OCI-LY7 (cell line): Measurements from ENCODE around the gene HES4. TPM values are rescaled to one million over a fixed set of nuclear protein-coding genes. Genes with fewer than 3 reads are reported as not detected.

Experiments
- BruUV-seq: library from RNA; stranded (reverse); fragments of 400-500 nt; replicated peaks from 2 replicates; lab custom pipeline; 2021; lab: Mats Ljungman, UMichigan
- CTCF ChIA-PET: fragments of 300-600 bp; sonication (Branson Sonifier 250); formaldehyde crosslinking; loops from one replicate; lab custom pipeline; 2022; ENCODE audit warnings: antibody characterized with exemption; ENCODE audit not compliant: unreplicated experiment; lab: Charles Lee
- POLR2A ChIA-PET: fragments of 300-600 bp; sonication (Branson Sonifier 250); formaldehyde crosslinking; loops from one replicate; lab custom pipeline; 2022; ENCODE audit warnings: antibody characterized with exemption; lab: Charles Lee
- DNase-seq: peaks from one replicate; pipeline ENCODE4 v3.0.0-alpha.2; 2015; ENCODE audit warnings: low spot score
- H2AFZ ChIP-seq: fragments of 200-600 bp; sonication (generic), shearing (Covaris generic); 2 replicates; pipeline ENCODE4 v1.6.1; 2014; ENCODE audit warnings: mild to moderate bottlenecking, antibody characterized with exemption, low read length, moderate library complexity
- H3K27ac ChIP-seq: fragments of 200-600 bp; sonication (generic); 2 replicates; pipeline ENCODE4 v1.5.1; 2014; ENCODE audit warnings: mixed run types, low read depth, mild to moderate bottlenecking, moderate library complexity, low read length, inconsistent platforms; ENCODE audit not compliant: poor library complexity, severe bottlenecking
- H3K36me3 ChIP-seq: fragments of 200-600 bp; sonication (generic); 2 replicates; pipeline ENCODE4 v1.6.1; 2014; ENCODE audit warnings: mild to moderate bottlenecking, antibody characterized with exemption, low read length, moderate library complexity, mixed read lengths; ENCODE audit not compliant: insufficient read depth
- H3K4me1 ChIP-seq: fragments of 200-600 bp; sonication (generic); 2 replicates; pipeline ENCODE4 v1.5.1; 2014; ENCODE audit warnings: mild to moderate bottlenecking, low read length; ENCODE audit not compliant: insufficient read depth, poor library complexity, severe bottlenecking
- H3K4me2 ChIP-seq: fragments of 200-600 bp; sonication (generic); 2 replicates; pipeline ENCODE4 v1.6.1; 2014; ENCODE audit warnings: mild to moderate bottlenecking, low read length
- H3K4me3 ChIP-seq: fragments of 200-600 bp; sonication (generic); 2 replicates; pipeline ENCODE4 v1.5.1; 2014; ENCODE audit warnings: mild to moderate bottlenecking, low read depth, low read length; ENCODE audit not compliant: poor library complexity, severe bottlenecking
- H3K79me2 ChIP-seq: fragments of 200-600 bp; sonication (generic); 2 replicates; pipeline ENCODE4 v1.6.1; 2016; ENCODE audit warnings: low read depth, mild to moderate bottlenecking, low read length, moderate library complexity, mixed read lengths; ENCODE audit not compliant: insufficient read depth
- H3K9me2 ChIP-seq: fragments of 200-600 bp; sonication (generic); 2 replicates; pipeline ENCODE4 v1.6.1; 2016; ENCODE audit warnings: mild to moderate bottlenecking, low read length, mixed read lengths; ENCODE audit not compliant: insufficient read depth
- H3K9me3 ChIP-seq: fragments of 200-600 bp; sonication (generic); 2 replicates; pipeline ENCODE4 v1.6.1; 2014; ENCODE audit warnings: mild to moderate bottlenecking, mixed run types, low read length, mixed read lengths
- H4K20me1 ChIP-seq: fragments of 200-600 bp; sonication (generic); 2 replicates; pipeline ENCODE4 v1.6.1; 2014; ENCODE audit warnings: mild to moderate bottlenecking, antibody characterized with exemption, low read length, moderate library complexity, mixed read lengths; ENCODE audit not compliant: insufficient read depth
- EZH2phosphoT487 ChIP-seq: fragments of 200-600 bp; sonication (generic); IDR thresholded peaks from 2 replicates; pipeline ENCODE4 v1.6.1; 2018; ENCODE audit warnings: low read depth, borderline replicate concordance, mild to moderate bottlenecking, mixed run types, antibody characterized with exemption, low read length, moderate library complexity, mixed read lengths
- intact Hi-C: fragments of 100-400 bp; cut with micrococcal nuclease; formaldehyde crosslinking; loops from one replicate; pipeline ENCODE4 v1.10.0; 2022; ENCODE audit not compliant: unreplicated experiment
- total RNA-seq, 2 experiments: library from RNA; depleted of rRNA in 1 of 2; stranded (reverse); fragments of >200 nt in 1 of 2; shearing (Covaris generic) in 1 of 2; gene quantifications; 2 replicates each; pipeline ENCODE4 v1.2.3, GENCODE V29; 2014 to 2022
- TF ChIP-seq, protein P1 (sequence below): fragments of 200-600 bp; sonication (generic); conservative IDR thresholded peaks from 2 replicates; pipeline ENCODE4 v1.5.1; 2014; ENCODE audit warnings: mild to moderate bottlenecking, antibody characterized with exemption, low read length, moderate library complexity, mixed read lengths

The HES4 gene
- total RNA-seq, 2 experiments from 2014 or later, result not detected

DNA sequence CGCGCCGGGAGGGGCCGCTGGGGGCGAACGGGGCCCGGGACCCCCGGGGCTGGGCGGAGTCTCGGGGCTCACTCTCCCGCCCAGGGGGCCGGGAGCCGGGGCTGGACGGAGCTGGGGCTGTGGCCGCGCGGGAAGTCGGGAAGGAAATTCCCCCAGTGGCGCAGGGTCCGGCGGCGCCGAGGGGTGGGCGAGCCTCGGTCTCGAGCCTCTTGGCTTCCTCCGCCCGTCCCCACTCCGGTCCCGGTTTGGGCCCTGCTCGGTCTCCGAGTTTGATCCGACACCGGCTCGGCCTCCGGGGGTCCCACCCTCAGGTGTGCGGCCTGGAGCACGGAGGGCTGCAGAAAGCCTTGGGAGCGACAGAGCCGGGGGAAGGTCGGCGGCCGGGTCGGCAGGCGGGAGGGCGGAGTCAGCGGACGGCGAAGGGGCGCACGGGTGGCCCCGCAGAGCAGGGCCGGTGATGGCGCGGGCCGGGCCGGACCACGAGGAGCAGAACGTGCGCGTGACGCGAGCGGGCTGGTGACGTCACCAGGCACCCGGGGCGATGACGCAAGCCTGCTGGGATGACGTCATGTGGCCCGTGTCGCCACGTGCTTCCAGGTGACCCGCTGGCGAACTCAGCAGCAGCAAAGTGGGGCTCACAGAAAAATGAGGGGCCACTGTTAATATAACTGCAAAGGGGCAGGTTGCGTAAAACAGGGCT is 610 bp upstream of the HES4 start:
- H3K4me2 ChIP-seq, result peak overlapping the region; percentile 16; the same call in 1 of the 2 replicates
- no peak overlapping the region for H3K27ac ChIP-seq
- BruUV-seq, result no TSS peak
- no peaks in the 10 kb centered on the region for H3K9me2 ChIP-seq
- H2AFZ ChIP-seq, result no peak overlapping the region
- H3K36me3 ChIP-seq, result no peaks in the 10 kb centered on the region
- H3K9me3 ChIP-seq, result no peaks in the 10 kb centered on the region
- no peak for DNase-seq
- H3K4me3 ChIP-seq, result no peak overlapping the region
- ChIA-PET POLR2A (no interaction called here), CTCF (no interaction called here)
- no peaks in the 10 kb centered on the region for H4K20me1 ChIP-seq
- no peaks in the 10 kb centered on the region for H3K4me1 ChIP-seq
- H3K79me2 ChIP-seq, result no peaks in the 10 kb centered on the region
- no peak for TF ChIP-seq EZH2phosphoT487
- TF ChIP-seq, protein P1, sequence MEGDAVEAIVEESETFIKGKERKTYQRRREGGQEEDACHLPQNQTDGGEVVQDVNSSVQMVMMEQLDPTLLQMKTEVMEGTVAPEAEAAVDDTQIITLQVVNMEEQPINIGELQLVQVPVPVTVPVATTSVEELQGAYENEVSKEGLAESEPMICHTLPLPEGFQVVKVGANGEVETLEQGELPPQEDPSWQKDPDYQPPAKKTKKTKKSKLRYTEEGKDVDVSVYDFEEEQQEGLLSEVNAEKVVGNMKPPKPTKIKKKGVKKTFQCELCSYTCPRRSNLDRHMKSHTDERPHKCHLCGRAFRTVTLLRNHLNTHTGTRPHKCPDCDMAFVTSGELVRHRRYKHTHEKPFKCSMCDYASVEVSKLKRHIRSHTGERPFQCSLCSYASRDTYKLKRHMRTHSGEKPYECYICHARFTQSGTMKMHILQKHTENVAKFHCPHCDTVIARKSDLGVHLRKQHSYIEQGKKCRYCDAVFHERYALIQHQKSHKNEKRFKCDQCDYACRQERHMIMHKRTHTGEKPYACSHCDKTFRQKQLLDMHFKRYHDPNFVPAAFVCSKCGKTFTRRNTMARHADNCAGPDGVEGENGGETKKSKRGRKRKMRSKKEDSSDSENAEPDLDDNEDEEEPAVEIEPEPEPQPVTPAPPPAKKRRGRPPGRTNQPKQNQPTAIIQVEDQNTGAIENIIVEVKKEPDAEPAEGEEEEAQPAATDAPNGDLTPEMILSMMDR, result no peak
- intact Hi-C loops, result no loop called here

DNA sequence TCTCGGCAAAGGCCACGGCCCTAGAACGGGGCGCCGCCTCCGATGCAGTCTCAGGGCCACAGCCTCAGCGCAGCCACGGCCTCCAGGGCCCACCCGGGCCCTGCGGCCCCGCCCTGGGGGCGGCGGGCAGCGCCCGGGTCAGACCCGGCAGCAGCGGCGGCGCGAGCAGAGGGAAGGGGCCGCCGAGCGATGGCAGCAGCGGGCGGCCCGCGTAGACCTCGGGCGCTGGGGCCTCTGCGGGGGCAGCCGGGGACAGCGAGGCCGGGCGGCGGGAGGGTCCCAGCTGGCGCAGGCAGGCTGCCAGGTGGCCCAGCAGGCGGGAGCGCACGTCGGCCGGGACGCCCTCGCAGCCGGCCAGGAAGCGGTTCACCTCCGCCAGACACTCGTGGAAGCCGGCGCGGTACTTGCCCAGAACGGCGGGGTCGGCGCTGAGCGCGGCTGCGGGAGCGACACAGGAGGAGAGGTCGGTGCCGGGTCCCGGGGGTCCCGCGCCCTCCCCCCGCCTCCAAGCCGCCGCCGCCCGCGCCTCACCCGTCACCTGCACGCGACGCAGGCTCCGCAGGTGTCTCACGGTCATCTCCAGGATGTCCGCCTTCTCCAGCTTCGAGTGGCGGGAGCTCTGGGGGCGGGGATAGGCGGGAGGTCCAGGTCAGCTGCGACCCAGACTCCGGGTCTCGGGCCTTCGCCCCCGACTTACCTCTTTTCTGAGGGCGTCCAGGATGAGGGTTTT is 737 bp downstream of the HES4 start:
- no peak for DNase-seq
- ChIA-PET POLR2A (no interaction called here), CTCF (no interaction called here)
- Histone ChIP-seq H3K4me1 (no peaks in the 10 kb centered on the region), H3K79me2 (no peaks in the 10 kb centered on the region), H3K9me3 (no peaks in the 10 kb centered on the region), H3K9me2 (no peaks in the 10 kb centered on the region), H3K36me3 (no peaks in the 10 kb centered on the region), H3K27ac (no peak overlapping the region), H2AFZ (no peak overlapping the region), H3K4me3 (no peak overlapping the region), H3K4me2 (no peak overlapping the region), H4K20me1 (no peaks in the 10 kb centered on the region)
- BruUV-seq, result no TSS peak
- TF ChIP-seq, protein P1, result no peak
- peak; percentile 67; the same call in 1 of the 2 replicates for TF ChIP-seq EZH2phosphoT487
- intact Hi-C loops, result no loop called here

DNA sequence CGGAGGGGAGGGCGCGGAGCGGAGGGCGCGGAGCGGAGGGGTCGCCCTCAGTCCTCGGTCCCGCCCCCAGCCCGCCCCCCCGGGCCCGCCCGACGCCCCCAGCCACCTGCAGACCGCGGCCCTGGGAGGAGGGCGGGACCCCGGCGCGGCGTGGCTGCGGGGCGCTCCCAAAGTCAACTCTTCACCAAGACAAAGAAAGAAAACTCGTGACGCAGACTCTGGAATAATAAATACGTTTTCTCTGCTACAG is 1.2 kb downstream of the HES4 start:
- no peak overlapping the region for H3K4me2 ChIP-seq
- CTCF ChIA-PET, result no interaction called here

More for the DNA sequence above, 1.2 kb downstream of the HES4 start:
- no TSS peak for BruUV-seq
- no peak for DNase-seq
- Histone ChIP-seq H3K27ac (no peak overlapping the region), H3K36me3 (no peaks in the 10 kb centered on the region), H3K4me3 (no peak overlapping the region), H3K9me2 (no peaks in the 10 kb centered on the region), H3K4me1 (no peaks in the 10 kb centered on the region), H3K9me3 (no peaks in the 10 kb centered on the region), H2AFZ (no peak overlapping the region), H4K20me1 (no peaks in the 10 kb centered on the region), H3K79me2 (no peaks in the 10 kb centered on the region)
- POLR2A ChIA-PET, result no interaction called here
- intact Hi-C loops, result no loop called here
- no peak for TF ChIP-seq EZH2phosphoT487
- TF ChIP-seq, protein P1, result no peak
